WTC11 (cell line): ENCODE data around the gene CCDC183.
"Not testable (repeated sequence)": the region's sequence is repeated elsewhere in the genome, so short reads cannot be mapped to it uniquely, and the experiment has no call there.

ENCODE experiments used
- CTCF ChIP-seq: fragments of 200-600 bp; IDR thresholded peaks from 2 replicates; pipeline ENCODE4 v1.8.0; 2022; ENCODE audit warnings: antibody characterized with exemption
- E2F1 ChIP-seq: sonication (generic); formaldehyde crosslinking; IDR thresholded peaks from 2 replicates; pipeline ENCODE4 v1.8.0; 2022; ENCODE audit warnings: mild to moderate bottlenecking, missing genetic modification reagents
- ETV6 ChIP-seq: sonication (generic); formaldehyde crosslinking; IDR thresholded peaks from 2 replicates; pipeline ENCODE4 v1.8.1; 2022; ENCODE audit warnings: mild to moderate bottlenecking, missing genetic modification reagents
- NR1H2 ChIP-seq: sonication (generic); formaldehyde crosslinking; IDR thresholded peaks from 2 replicates; pipeline ENCODE4 v1.9.0; 2021; ENCODE audit warnings: mild to moderate bottlenecking, moderate library complexity, missing genetic modification reagents
- NR2C2 ChIP-seq: sonication (generic); formaldehyde crosslinking; IDR thresholded peaks from 2 replicates; pipeline ENCODE4 v1.8.0; 2022; ENCODE audit warnings: mild to moderate bottlenecking, missing genetic modification reagents
- TP53 ChIP-seq: sonication (generic); formaldehyde crosslinking; IDR thresholded peaks from 2 replicates; pipeline ENCODE4 v1.8.1; 2023; ENCODE audit warnings: mild to moderate bottlenecking, missing genetic modification reagents
- TF ChIP-seq, protein P1 (sequence below): sonication (generic); formaldehyde crosslinking; IDR thresholded peaks from 2 replicates; pipeline ENCODE4 v1.8.1; 2023; ENCODE audit warnings: mild to moderate bottlenecking, missing genetic modification reagents

DNA sequence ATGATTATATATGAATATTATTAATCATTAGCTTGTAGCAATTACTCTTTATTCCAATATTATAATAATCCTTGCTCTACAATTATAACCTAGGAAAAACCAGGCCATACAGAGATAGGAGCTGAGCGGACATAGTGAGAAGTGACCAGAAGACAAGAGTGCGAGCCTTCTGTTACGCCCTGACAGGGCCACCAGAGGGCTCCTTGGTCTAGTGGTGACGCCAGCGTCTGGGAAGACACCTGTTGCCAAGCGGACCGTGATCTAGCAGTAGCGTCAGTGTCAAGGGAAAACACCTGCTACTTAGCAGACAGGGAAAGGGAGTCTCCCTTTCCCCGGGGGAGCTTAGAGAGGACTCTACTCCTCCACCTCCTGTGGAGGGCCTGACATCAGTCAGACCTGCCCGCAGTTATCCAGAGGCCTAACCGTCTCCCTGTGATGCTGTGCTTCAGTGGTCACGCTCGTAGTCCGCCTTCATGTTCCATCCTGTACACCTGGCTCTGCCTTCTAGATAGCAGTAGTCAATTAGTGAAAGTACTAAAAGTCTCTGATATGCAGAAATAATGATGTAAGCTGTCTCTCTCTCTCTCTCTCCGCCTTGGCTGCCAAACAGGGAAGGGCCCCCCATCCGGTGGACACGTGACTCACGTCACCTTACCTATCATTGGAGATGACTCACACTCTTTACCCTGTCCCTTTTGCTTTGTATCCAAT lies 29.6 kb upstream of the CCDC183 start:
- TF ChIP-seq ETV6 (CRISPR knock-in tag); E2F1 (CRISPR knock-in tag); NR1H2; TP53 (CRISPR knock-in tag); CTCF; NR2C2 (CRISPR knock-in tag): not testable (repeated sequence)
- TF ChIP-seq, protein P1, sequence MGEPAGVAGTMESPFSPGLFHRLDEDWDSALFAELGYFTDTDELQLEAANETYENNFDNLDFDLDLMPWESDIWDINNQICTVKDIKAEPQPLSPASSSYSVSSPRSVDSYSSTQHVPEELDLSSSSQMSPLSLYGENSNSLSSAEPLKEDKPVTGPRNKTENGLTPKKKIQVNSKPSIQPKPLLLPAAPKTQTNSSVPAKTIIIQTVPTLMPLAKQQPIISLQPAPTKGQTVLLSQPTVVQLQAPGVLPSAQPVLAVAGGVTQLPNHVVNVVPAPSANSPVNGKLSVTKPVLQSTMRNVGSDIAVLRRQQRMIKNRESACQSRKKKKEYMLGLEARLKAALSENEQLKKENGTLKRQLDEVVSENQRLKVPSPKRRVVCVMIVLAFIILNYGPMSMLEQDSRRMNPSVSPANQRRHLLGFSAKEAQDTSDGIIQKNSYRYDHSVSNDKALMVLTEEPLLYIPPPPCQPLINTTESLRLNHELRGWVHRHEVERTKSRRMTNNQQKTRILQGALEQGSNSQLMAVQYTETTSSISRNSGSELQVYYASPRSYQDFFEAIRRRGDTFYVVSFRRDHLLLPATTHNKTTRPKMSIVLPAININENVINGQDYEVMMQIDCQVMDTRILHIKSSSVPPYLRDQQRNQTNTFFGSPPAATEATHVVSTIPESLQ, result not testable (repeated sequence)
